ENCODE measurements around the gene CRYL1. TPM values are rescaled to one million over a fixed set of nuclear protein-coding genes. Genes with fewer than 3 reads are reported as not detected.

Gene CRYL1
- polyA plus RNA-seq, 1 of the 3 experiments (the other 2 are of a cell fraction): 34.8 TPM

- H2AFZ ChIP-seq (ENCODE audit: low read depth): no peak overlapping the region
- H3K4me1 ChIP-seq (ENCODE audit: control insufficient read depth in 1 of 2, insufficient read depth in 2 of 2, low read depth in 1 of 2, low read length in 1 of 2): no peaks in the 10 kb centered on the region; a peak in 2 of 4 replicates
- H3K36me3 ChIP-seq (replicated peaks in 1 of 2; ENCODE audit: control insufficient read depth in 1 of 2, insufficient read depth in 2 of 2, low read length in 1 of 2): no peaks in the 10 kb centered on the region
- CTCF ChIA-PET: no interaction called here
- no peaks in the 10 kb centered on the region for H3K9me3 ChIP-seq
- TF ChIP-seq RCOR1 (IDR thresholded peaks at IDR 0.05; ENCODE audit: low read length) (no peak), TEAD4 (IDR thresholded peaks at IDR 0.05; ENCODE audit: borderline replicate concordance, insufficient read depth) (no peak), TAF1 (IDR thresholded peaks at IDR 0.05; ENCODE audit: borderline replicate concordance, low read depth, low read length) (no peak), FOXJ3 (CRISPR knock-in tag; IDR thresholded peaks at IDR 0.05) (no peak), JUND (IDR thresholded peaks at IDR 0.05) (no peak), RXRA (IDR thresholded peaks at IDR 0.05; ENCODE audit: borderline replicate concordance, low read depth) (no peak), CHD2 (IDR thresholded peaks at IDR 0.05; ENCODE audit: low read length, partially characterized antibody) (no peak), USF2 (IDR thresholded peaks at IDR 0.05; ENCODE audit: borderline replicate concordance, low read depth, low read length) (no peak), EP300 (IDR thresholded peaks at IDR 0.05; ENCODE audit: borderline replicate concordance in 1 of 2, low read depth in 1 of 2, low read length in 1 of 2) (no peak), SIN3A (IDR thresholded peaks at IDR 0.05; ENCODE audit: borderline replicate concordance, low read depth, low read length) (no peak), GATA2 (CRISPR knock-in tag; IDR thresholded peaks at IDR 0.05) (no peak), EZH2phosphoT487 (IDR thresholded peaks at IDR 0.05; ENCODE audit: borderline replicate concordance, low read depth) (no peak), RAD21 (IDR thresholded peaks at IDR 0.05; ENCODE audit: low read length) (no peak), FOSL2 (IDR thresholded peaks at IDR 0.05; ENCODE audit: borderline replicate concordance, low read depth) (no peak), MAX (IDR thresholded peaks at IDR 0.05; ENCODE audit: low read depth) (no peak), MXI1 (IDR thresholded peaks at IDR 0.05; ENCODE audit: low read depth, low read length) (no peak)
- TF ChIP-seq, protein P1, sequence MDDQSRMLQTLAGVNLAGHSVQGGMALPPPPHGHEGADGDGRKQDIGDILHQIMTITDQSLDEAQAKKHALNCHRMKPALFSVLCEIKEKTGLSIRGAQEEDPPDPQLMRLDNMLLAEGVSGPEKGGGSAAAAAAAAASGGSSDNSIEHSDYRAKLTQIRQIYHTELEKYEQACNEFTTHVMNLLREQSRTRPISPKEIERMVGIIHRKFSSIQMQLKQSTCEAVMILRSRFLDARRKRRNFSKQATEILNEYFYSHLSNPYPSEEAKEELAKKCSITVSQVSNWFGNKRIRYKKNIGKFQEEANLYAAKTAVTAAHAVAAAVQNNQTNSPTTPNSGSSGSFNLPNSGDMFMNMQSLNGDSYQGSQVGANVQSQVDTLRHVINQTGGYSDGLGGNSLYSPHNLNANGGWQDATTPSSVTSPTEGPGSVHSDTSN (IDR thresholded peaks at IDR 0.05): no peak
- TF ChIP-seq, protein P2, sequence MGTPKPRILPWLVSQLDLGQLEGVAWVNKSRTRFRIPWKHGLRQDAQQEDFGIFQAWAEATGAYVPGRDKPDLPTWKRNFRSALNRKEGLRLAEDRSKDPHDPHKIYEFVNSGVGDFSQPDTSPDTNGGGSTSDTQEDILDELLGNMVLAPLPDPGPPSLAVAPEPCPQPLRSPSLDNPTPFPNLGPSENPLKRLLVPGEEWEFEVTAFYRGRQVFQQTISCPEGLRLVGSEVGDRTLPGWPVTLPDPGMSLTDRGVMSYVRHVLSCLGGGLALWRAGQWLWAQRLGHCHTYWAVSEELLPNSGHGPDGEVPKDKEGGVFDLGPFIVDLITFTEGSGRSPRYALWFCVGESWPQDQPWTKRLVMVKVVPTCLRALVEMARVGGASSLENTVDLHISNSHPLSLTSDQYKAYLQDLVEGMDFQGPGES (IDR thresholded peaks at IDR 0.05; ENCODE audit: low read depth, low read length): no peak
- TF ChIP-seq, protein P3, sequence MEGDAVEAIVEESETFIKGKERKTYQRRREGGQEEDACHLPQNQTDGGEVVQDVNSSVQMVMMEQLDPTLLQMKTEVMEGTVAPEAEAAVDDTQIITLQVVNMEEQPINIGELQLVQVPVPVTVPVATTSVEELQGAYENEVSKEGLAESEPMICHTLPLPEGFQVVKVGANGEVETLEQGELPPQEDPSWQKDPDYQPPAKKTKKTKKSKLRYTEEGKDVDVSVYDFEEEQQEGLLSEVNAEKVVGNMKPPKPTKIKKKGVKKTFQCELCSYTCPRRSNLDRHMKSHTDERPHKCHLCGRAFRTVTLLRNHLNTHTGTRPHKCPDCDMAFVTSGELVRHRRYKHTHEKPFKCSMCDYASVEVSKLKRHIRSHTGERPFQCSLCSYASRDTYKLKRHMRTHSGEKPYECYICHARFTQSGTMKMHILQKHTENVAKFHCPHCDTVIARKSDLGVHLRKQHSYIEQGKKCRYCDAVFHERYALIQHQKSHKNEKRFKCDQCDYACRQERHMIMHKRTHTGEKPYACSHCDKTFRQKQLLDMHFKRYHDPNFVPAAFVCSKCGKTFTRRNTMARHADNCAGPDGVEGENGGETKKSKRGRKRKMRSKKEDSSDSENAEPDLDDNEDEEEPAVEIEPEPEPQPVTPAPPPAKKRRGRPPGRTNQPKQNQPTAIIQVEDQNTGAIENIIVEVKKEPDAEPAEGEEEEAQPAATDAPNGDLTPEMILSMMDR (IDR thresholded peaks at IDR 0.05): no peak
- TF ChIP-seq, protein P4, sequence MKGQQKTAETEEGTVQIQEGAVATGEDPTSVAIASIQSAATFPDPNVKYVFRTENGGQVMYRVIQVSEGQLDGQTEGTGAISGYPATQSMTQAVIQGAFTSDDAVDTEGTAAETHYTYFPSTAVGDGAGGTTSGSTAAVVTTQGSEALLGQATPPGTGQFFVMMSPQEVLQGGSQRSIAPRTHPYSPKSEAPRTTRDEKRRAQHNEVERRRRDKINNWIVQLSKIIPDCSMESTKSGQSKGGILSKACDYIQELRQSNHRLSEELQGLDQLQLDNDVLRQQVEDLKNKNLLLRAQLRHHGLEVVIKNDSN (IDR thresholded peaks at IDR 0.05; ENCODE audit: borderline replicate concordance, low read depth): no peak
- H3K9ac ChIP-seq: no peak overlapping the region
- 62% methylated on average over 4 of the region's 4 CpGs for WGBS (ENCODE audit: low lambda C conversion rate)
- no peaks in the 10 kb centered on the region for H3F3A ChIP-seq (replicated peaks; ENCODE audit: insufficient read depth)
- DNase-seq: no peak
- no peak overlapping the region for H3K4me2 ChIP-seq
- H3K79me2 ChIP-seq (ENCODE audit: insufficient read depth): no peaks in the 10 kb centered on the region
- no peaks in the 10 kb centered on the region for H4K20me1 ChIP-seq (ENCODE audit: insufficient read depth)
- H3K27ac ChIP-seq (ENCODE audit: low read depth in 2 of 2, low read length in 1 of 2): no peak overlapping the region
- no peaks in the 10 kb centered on the region for H3K9me2 ChIP-seq
- no peaks in the 10 kb centered on the region for H3K27me3 ChIP-seq (ENCODE audit: insufficient read depth)
- POLR2A ChIA-PET: no interaction called here
- no peak overlapping the region for H3K4me3 ChIP-seq (ENCODE audit: low read depth in 2 of 2, low read length in 1 of 2)
Observed at GRCh38 chr13:20410726-20411125, 114.9 kb downstream of the CRYL1 start.

Data from SK-N-SH (cell line).